H54 (cell line): ENCODE results near the gene VPS33B.

Experiments used
- DNase-seq: peaks from one replicate; pipeline ENCODE4 v3.0.0; 2011; ENCODE audit warnings: low spot score, mixed read lengths; ENCODE audit not compliant: insufficient read length
- FAIRE-seq: peaks from 3 replicates; lab custom pipeline; 2011; peaks lifted over from hg19 to GRCh38; lab: Jason Lieb, UNC
- POLR2A ChIP-seq: IDR thresholded peaks from 2 replicates; pipeline ENCODE4 v1.6.1; 2011; ENCODE audit warnings: low read depth, mild to moderate bottlenecking, low read length

VPS33B gene

DNA sequence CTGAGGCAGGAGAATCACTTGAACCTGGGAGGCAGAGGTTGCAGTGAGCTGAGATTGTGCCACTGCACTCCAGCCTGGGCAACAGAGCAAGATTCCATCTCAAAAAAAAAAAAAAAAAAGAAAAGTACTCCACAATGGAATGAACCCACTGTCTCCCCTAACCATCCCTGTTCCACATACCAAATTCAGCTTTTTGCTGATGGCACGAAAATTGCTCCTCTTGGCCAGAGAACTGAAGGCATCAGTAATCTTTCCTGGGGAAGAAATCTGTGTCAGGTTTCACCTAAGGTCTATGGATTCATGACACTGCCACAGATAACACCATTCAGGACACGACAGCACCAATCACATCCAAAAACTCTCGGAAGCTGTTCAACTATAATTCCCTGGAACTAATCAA, 21.2 kb downstream of the VPS33B start:
- no peak for TF ChIP-seq POLR2A
- no peak for DNase-seq
- FAIRE-seq, result no peak

GRCh38 chr15:90998737-90999136, 23.7 kb downstream of the VPS33B start:
- no peak for TF ChIP-seq POLR2A
- FAIRE-seq, result no peak
- no peak for DNase-seq

DNA sequence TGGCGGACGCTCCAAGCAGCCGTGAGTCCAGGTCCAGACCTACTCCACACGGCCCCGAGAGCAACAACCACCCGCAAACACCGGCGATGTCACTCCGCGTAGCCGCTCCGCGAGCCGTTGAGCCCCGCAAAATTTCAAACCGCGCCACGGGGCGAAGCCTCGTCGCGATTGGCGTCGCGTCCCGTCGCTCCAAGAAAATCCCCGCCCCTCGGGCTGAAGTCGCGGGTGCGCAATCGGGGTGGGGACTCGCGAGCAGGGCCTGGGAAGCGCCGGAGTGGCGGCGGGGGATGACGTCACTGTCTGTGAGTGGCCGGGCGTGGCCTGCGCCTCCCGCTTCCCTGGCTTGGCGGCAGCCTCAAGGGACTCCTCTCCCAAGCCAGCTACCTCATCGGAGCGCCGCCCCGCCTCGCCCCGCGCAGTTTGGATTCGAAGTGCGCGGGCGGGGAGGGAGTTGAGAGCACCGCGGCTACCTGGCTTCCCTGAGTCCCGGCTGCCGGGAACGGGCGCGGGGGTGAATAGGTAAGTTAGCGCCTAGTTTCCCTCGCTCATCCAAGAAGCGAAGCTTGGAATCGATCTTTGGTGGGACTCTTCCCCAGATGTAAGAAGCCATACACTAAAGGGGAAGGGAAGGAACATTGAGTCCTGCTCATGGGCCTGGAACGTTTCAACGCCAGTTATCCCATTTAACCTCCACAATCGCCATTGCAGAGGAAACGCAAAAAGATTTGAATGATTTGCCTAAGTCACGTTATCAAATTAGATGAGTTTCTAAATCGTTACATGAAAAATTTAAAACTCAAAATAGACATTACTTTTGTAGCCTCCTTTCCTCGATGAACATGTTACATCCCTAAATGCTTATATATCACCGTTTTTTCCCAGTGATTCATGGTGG, 27.7 kb downstream of the VPS33B start, which contains the start of gene PRC1:
PRC1 (minus strand) TSS at position 119 of the 895 bp plus-strand sequence; CDS start at position 1, 118 bp downstream.
- DNase-seq (peak; percentile 93), FAIRE-seq (no peak)
- peak; percentile 82 for TF ChIP-seq POLR2A

- FAIRE-seq, result no peak
- no peak for TF ChIP-seq POLR2A
- DNase-seq, result peak; percentile 9
Observed at GRCh38 chr15:90994059-90994416, 28.4 kb downstream of the VPS33B start.

DNA sequence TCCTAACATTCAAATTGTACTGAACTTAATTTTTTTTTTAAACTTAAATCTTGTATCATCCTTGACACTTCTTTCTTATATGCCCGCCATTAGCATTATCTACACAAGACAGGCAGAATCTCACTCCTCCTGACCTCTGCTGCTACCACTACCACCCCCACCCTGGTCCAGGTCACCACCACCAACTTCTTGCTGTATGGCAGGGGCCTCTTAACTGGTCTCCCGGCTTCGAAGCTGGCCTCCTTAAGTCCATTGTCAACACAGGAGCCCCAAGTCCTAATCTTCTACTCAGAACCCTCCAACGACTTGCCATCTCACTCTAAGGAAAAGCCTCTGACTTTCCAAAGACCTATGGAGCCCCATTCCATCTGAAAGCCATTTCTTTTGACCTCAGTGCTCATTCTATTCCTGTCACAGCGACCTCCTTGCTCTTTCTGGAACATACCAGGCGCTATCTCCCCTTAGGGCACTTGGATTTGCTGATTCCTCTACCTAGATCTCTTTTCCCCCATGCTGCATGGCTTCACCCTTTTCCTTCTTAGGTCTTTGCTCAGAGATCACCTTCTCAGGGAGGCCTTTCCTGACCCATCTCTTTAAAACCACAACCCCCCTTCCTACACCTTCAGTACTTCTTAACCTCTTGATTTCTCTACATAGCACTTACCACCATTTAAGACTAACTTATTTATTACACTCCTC, 30.7 kb downstream of the VPS33B start:
- no peak for FAIRE-seq
- no peak for TF ChIP-seq POLR2A
- DNase-seq, result no peak

GRCh38 chr15:90990446-90990845, 31.9 kb downstream of the VPS33B start:
- FAIRE-seq (no peak), DNase-seq (no peak)
- no peak for TF ChIP-seq POLR2A

GRCh38 chr15:90989040-90989768, 33.2 kb downstream of the VPS33B start:
- FAIRE-seq (no peak), DNase-seq (no peak)
- no peak for TF ChIP-seq POLR2A

GRCh38 chr15:90988296-90988695, 34.1 kb downstream of the VPS33B start:
- FAIRE-seq (no peak), DNase-seq (no peak)

DNA sequence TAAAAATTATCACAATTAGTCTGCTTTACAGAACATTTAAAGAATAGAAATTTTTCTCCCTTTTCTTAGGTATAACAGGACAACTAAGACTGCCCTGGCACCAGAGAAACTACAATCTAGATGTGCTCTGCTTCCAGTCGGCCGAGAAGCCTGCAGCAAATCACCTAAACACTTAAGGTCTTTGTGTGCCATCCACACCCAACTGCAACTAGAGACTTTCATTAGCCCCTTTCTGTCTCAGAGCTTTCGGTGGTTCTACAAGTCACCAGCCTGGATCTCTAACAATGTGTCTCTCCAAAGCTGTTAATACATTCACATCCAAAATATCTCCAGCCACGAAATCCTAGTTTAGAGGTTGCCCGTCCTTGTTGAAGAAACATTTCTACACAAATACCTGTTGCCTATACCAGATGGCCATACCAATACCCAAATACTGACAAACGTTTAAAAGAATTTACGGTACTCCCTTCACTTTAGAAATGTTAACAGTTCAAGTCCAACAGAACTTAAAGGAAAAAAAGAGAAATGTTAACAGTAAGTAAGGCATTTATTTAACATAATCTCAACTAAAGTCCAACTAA, 34.7 kb downstream of the VPS33B start:
- no peak for FAIRE-seq
- DNase-seq, result no peak
- TF ChIP-seq POLR2A, result no peak

More at GRCh38 chr15:90988296-90988695, 34.1 kb downstream of the VPS33B start:
- no peak for TF ChIP-seq POLR2A

GRCh38 chr15:90986790-90987507, 35.4 kb downstream of the VPS33B start:
- no peak for DNase-seq
- TF ChIP-seq POLR2A, result no peak
- FAIRE-seq, result no peak

DNA sequence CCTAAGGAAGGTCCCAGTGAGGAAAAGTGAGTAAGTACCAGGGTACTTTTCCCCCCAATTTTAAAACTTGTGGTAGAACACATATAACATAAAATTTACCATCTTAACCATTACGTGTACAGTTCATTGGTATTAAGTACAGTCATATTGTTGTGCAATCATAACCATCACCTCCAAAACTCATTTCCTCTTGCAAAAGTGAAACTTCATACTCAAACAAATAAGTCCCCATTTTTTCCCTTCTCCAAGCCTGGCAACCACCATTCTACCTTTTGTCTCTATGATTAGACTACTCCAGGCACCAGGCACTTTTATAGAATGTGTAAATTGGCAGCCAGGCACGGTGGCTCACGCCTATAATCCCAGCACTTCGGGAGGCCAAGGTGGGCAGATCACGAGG, 40.3 kb downstream of the VPS33B start:
- no peak for FAIRE-seq
- DNase-seq, result no peak
- TF ChIP-seq POLR2A, result no peak

- DNase-seq (no peak), FAIRE-seq (no peak)
Observed at GRCh38 chr15:90981681-90982080, 40.7 kb downstream of the VPS33B start.

GRCh38 chr15:90979582-90979981, 42.8 kb downstream of the VPS33B start:
- TF ChIP-seq POLR2A, result no peak
- FAIRE-seq, result no peak
- no peak for DNase-seq

More at GRCh38 chr15:90981681-90982080, 40.7 kb downstream of the VPS33B start:
- no peak for TF ChIP-seq POLR2A
